Measurements from ENCODE around the gene PNMA8C. TPM values are rescaled to one million over a fixed set of nuclear protein-coding genes. Genes with fewer than 3 reads are reported as not detected.

The PNMA8C gene
- total RNA-seq (1 to 10 TPM; 1.5 to 4.4 (median 2.0) TPM), polyA plus RNA-seq (1 to 10 TPM in 2 of 3 donors, under 1 TPM in 1; 0.47 to 2.4 (median 1.4) TPM)
- long read RNA-seq, donor 1, full-length matches to known transcripts: 2 of 2 reads
- long read RNA-seq, donor 1, partial matches to known transcripts: 0 of 2 reads
- long read RNA-seq, donor 1, other reads (novel, unspliced or antisense): 0 of 2 reads
- long read RNA-seq, donor 2: 0 reads
- long read RNA-seq, donor 3, full-length matches to known transcripts: 1 of 1 reads
- long read RNA-seq, donor 3, partial matches to known transcripts: 0 of 1 reads
- long read RNA-seq, donor 3, other reads (novel, unspliced or antisense): 0 of 1 reads
- long read RNA-seq, donor 4: 0 reads
- long read RNA-seq, donor 5: 0 reads
- long read RNA-seq, donor 6, full-length matches to known transcripts: 3 of 3 reads
- long read RNA-seq, donor 6, partial matches to known transcripts: 0 of 3 reads
- long read RNA-seq, donor 6, other reads (novel, unspliced or antisense): 0 of 3 reads
- long read RNA-seq, donor 7, full-length matches to known transcripts: 1 of 1 reads
- long read RNA-seq, donor 7, partial matches to known transcripts: 0 of 1 reads
- long read RNA-seq, donor 7, other reads (novel, unspliced or antisense): 0 of 1 reads
- long read RNA-seq, donor 8, full-length matches to known transcripts: 3 of 3 reads
- long read RNA-seq, donor 8, partial matches to known transcripts: 0 of 3 reads
- long read RNA-seq, donor 8, other reads (novel, unspliced or antisense): 0 of 3 reads
- long read RNA-seq, donor 9: 0 reads
- long read RNA-seq, donor 10, full-length matches to known transcripts: 2 of 2 reads
- long read RNA-seq, donor 10, partial matches to known transcripts: 0 of 2 reads
- long read RNA-seq, donor 10, other reads (novel, unspliced or antisense): 0 of 2 reads

GRCh38 chr19:46428239-46429135, at the start of gene PNMA8C:
TSS of gene PNMA8C (minus strand) at chr19:46428936. CDS start at chr19:46428359, 577 bp downstream.
- Histone ChIP-seq H3K36me3 (replicated peaks in 1 of 2) (no peaks in the 10 kb centered on the region), H3K4me1 (replicated peaks in 1 of 2) (peaks cover 10 to 31% of the 10 kb centered on the region in 2 donors), H3K27ac (peak within 1 kb of the TSS; percentile 27 to 79 (median 49)), H3K27me3 (no peaks in the 10 kb centered on the region), H3K9me3 (replicated peaks in 1 of 3) (no peaks in the 10 kb centered on the region), H3K4me3 (peak within 1 kb of the TSS in 1 of 4 donors; percentile 37)
- WGBS, 4 donors: 19 to 29% (median 22%) methylated on average over 13 to 52 of the region's 52 CpGs
- intact Hi-C loops (cut with DNase I): no loop called here
- TF ChIP-seq CTCF (IDR thresholded peaks at IDR 0.05): no peak
- TF ChIP-seq POLR2A (IDR thresholded peaks at IDR 0.05): peak in 1 of 2 donors; percentile 48
- peak; percentile 90 to 97 (median 95) for DNase-seq

GRCh38 chr19:46475986-46476385, 47.2 kb upstream of the PNMA8C start:
- no peak overlapping the region for H3K4me3 ChIP-seq
- intact Hi-C loops (cut with DNase I): no loop called here
- H3K9me3 ChIP-seq (replicated peaks in 1 of 3): no peaks in the 10 kb centered on the region
- H3K4me1 ChIP-seq (replicated peaks in 1 of 2): peaks cover 6% of the 10 kb centered on the region in 2 donors
- H3K36me3 ChIP-seq (replicated peaks in 1 of 2): no peaks in the 10 kb centered on the region
- WGBS, 4 donors: 56 to 60% (median 57%) methylated on average over 2 of the region's 2 CpGs
- TF ChIP-seq CTCF (IDR thresholded peaks at IDR 0.05) (no peak), POLR2A (IDR thresholded peaks at IDR 0.05) (no peak)
- H3K27me3 ChIP-seq: no peaks in the 10 kb centered on the region
- DNase-seq: no peak
- H3K27ac ChIP-seq: no peak overlapping the region

DNA sequence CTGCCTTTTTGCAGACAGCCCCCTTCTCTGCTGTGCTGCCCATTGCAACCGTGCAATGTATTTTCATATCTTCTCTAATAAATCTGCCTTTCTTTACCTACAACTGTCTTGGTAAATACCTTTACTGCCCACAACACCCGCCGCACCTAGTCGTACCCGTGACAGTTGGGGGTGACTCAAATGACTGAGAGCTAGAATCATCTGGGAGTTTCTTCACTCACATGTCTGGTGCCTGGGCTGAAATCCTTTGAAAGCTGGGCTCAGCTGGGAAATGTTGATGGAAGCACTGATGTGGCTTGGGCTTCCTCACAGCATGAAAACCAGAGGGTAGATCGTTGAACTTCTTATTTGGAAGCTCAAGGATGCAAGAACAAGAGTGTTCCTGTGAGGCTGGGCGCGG, 45.5 kb upstream of the PNMA8C start:
- TF ChIP-seq POLR2A (IDR thresholded peaks at IDR 0.05): no peak
- no peak for TF ChIP-seq CTCF (IDR thresholded peaks at IDR 0.05)
- intact Hi-C loops (cut with DNase I): no loop called here
- Histone ChIP-seq H3K9me3 (replicated peaks in 1 of 3) (no peaks in the 10 kb centered on the region), H3K4me3 (no peak overlapping the region), H3K4me1 (replicated peaks in 1 of 2) (peaks cover 9 to 14% of the 10 kb centered on the region in 2 donors), H3K36me3 (replicated peaks in 1 of 2) (no peaks in the 10 kb centered on the region), H3K27ac (no peak overlapping the region), H3K27me3 (no peaks in the 10 kb centered on the region)
- 88 to 93% (median 89%) methylated on average over 7 to 8 of the region's 8 CpGs for WGBS, 4 donors
- no peak for DNase-seq

Data from adrenal gland (tissue), 19 donors.